MCF 10A (cell line): ENCODE measurements around the gene RPTOR. TPM values are rescaled to one million over a fixed set of nuclear protein-coding genes. Genes with fewer than 3 reads are reported as not detected.

ENCODE experiments used
- BruUV-seq: library from RNA; stranded (reverse); fragments of 400-500 nt; replicated peaks from 2 replicates; lab custom pipeline; 2021; lab: Mats Ljungman, UMichigan
- CTCF ChIA-PET: fragments of 300-600 bp; sonication (Branson Sonifier 250); formaldehyde crosslinking; extraction: SDS; loops from one replicate; lab custom pipeline; 2021; ENCODE audit warnings: antibody characterized with exemption, inconsistent platforms; lab: Yijun Ruan, JAX
- POLR2A ChIA-PET: fragments of 300-600, 350-650 bp; sonication (Branson Sonifier 250); formaldehyde crosslinking; extraction: SDS; loops from one replicate; lab custom pipeline; 2020; ENCODE audit warnings: antibody characterized with exemption, inconsistent platforms; lab: Yijun Ruan, JAX
- DNase-seq: peaks from one replicate; pipeline ENCODE4 v3.0.0-alpha.2; 2018; ENCODE audit not compliant: unreplicated experiment
- H3K27ac Mint-ChIP-seq: one replicate; pipeline ENCODE4 v1.8.0; 2022; ENCODE audit warnings: mild to moderate bottlenecking, low read depth, mixed read lengths; ENCODE audit not compliant: unreplicated experiment
- H3K27me3 Mint-ChIP-seq: one replicate; pipeline ENCODE4 v1.8.0; 2022; ENCODE audit warnings: mixed read lengths; ENCODE audit not compliant: insufficient read depth, unreplicated experiment
- H3K36me3 Mint-ChIP-seq: one replicate; pipeline ENCODE4 v1.8.0; 2022; ENCODE audit warnings: mild to moderate bottlenecking, moderate library complexity, mixed read lengths; ENCODE audit not compliant: insufficient read depth, unreplicated experiment
- H3K4me1 Mint-ChIP-seq: one replicate; pipeline ENCODE4 v1.8.0; 2022; ENCODE audit warnings: mixed read lengths; ENCODE audit not compliant: insufficient read depth, unreplicated experiment
- H3K4me3 Mint-ChIP-seq: one replicate; pipeline ENCODE4 v1.8.0; 2022; ENCODE audit warnings: mild to moderate bottlenecking, moderate library complexity, mixed read lengths; ENCODE audit not compliant: unreplicated experiment
- H3K9me3 Mint-ChIP-seq: one replicate; pipeline ENCODE4 v1.8.0; 2022; ENCODE audit warnings: mixed read lengths; ENCODE audit not compliant: unreplicated experiment
- CTCF ChIP-seq: fragments of 200-600 bp; IDR thresholded peaks from one replicate; pipeline ENCODE4 v1.8.0; 2022; ENCODE audit warnings: antibody characterized with exemption, mild to moderate bottlenecking; ENCODE audit not compliant: unreplicated experiment
- intact Hi-C: fragments of 100-400 bp; cut with micrococcal nuclease; formaldehyde crosslinking; loops from 2 replicates; pipeline ENCODE4 v1.14.1; 2022
- total RNA-seq: library from RNA; stranded (reverse); gene quantifications from 2 replicates; pipeline ENCODE4 v1.2.3, GENCODE V29; 2022

Gene RPTOR
- total RNA-seq, 1 experiment from 2014 or later = 41.3 TPM

- no peak overlapping the region for H3K27ac Mint-ChIP-seq
- ChIA-PET CTCF (no interaction called here), POLR2A (no interaction called here)
- no peaks in the 10 kb centered on the region for H3K27me3 Mint-ChIP-seq
- TF ChIP-seq CTCF = no peak
- BruUV-seq = no TSS peak
- H3K9me3 Mint-ChIP-seq = no peaks in the 10 kb centered on the region
- DNase-seq = no peak
- no peaks in the 10 kb centered on the region for H3K4me1 Mint-ChIP-seq
- no peak overlapping the region for H3K4me3 Mint-ChIP-seq
- peaks cover 32% of the 10 kb centered on the region for H3K36me3 Mint-ChIP-seq
- intact Hi-C loops = no loop called here
Observed at GRCh38 chr17:80919331-80920311, 375.0 kb downstream of the RPTOR start.

GRCh38 chr17:80920441-80920840, 375.8 kb downstream of the RPTOR start:
- no peak overlapping the region for H3K4me3 Mint-ChIP-seq
- ChIA-PET POLR2A (no interaction called here), CTCF (no interaction called here)
- H3K27ac Mint-ChIP-seq = no peak overlapping the region
- intact Hi-C loops = no loop called here
- no peak for DNase-seq
- no peak for TF ChIP-seq CTCF
- no TSS peak for BruUV-seq
- peaks cover 39% of the 10 kb centered on the region for H3K36me3 Mint-ChIP-seq
- H3K9me3 Mint-ChIP-seq = no peaks in the 10 kb centered on the region
- no peaks in the 10 kb centered on the region for H3K27me3 Mint-ChIP-seq
- H3K4me1 Mint-ChIP-seq = no peaks in the 10 kb centered on the region

GRCh38 chr17:80921159-80921558, 376.5 kb downstream of the RPTOR start:
- no TSS peak for BruUV-seq
- no peak for TF ChIP-seq CTCF
- H3K27me3 Mint-ChIP-seq = no peaks in the 10 kb centered on the region
- no peak for DNase-seq
- H3K27ac Mint-ChIP-seq = no peak overlapping the region
- POLR2A ChIA-PET = no interaction called here
- intact Hi-C loops = no loop called here
- H3K36me3 Mint-ChIP-seq = peaks cover 46% of the 10 kb centered on the region
- no peak overlapping the region for H3K4me3 Mint-ChIP-seq
- H3K4me1 Mint-ChIP-seq = no peaks in the 10 kb centered on the region
- no peaks in the 10 kb centered on the region for H3K9me3 Mint-ChIP-seq
- CTCF ChIA-PET = no interaction called here

- no peak overlapping the region for H3K4me3 Mint-ChIP-seq
- no peak for TF ChIP-seq CTCF
- H3K27me3 Mint-ChIP-seq = no peaks in the 10 kb centered on the region
- H3K9me3 Mint-ChIP-seq = no peaks in the 10 kb centered on the region
- ChIA-PET POLR2A (no interaction called here), CTCF (no interaction called here)
- no peak overlapping the region for H3K27ac Mint-ChIP-seq
- no peak for DNase-seq
- BruUV-seq = no TSS peak
- peaks cover 51% of the 10 kb centered on the region for H3K36me3 Mint-ChIP-seq
- H3K4me1 Mint-ChIP-seq = no peaks in the 10 kb centered on the region
- intact Hi-C loops = no loop called here
Observed at GRCh38 chr17:80921741-80922579, 377.3 kb downstream of the RPTOR start.
